HEK293 (cell line): Measurements from ENCODE around the gene ARTN.

Experiments
- BCL11B ChIP-seq: fragments of 450-650 bp; formaldehyde crosslinking; IDR thresholded peaks from 2 replicates; pipeline ENCODE4 v1.5.1; 2016; ENCODE audit warnings: low read depth, missing biosample characterization, missing genetic modification characterization
- GLIS1 ChIP-seq: fragments of 450-650 bp; formaldehyde crosslinking; IDR thresholded peaks from 2 replicates; pipeline ENCODE4 v1.5.1; 2016; ENCODE audit warnings: missing biosample characterization, missing genetic modification characterization
- KLF16 ChIP-seq: fragments of 450-650 bp; formaldehyde crosslinking; IDR thresholded peaks from 2 replicates; pipeline ENCODE4 v1.5.1; 2017; ENCODE audit warnings: missing biosample characterization, missing genetic modification characterization
- KLF9 ChIP-seq: fragments of 450-650 bp; formaldehyde crosslinking; IDR thresholded peaks from 2 replicates; pipeline ENCODE4 v1.5.1; 2016; ENCODE audit warnings: missing biosample characterization, missing genetic modification characterization, low read depth
- PBX3 ChIP-seq: sonication (generic); formaldehyde crosslinking; IDR thresholded peaks from 2 replicates; pipeline ENCODE4 v1.8.1; 2022; ENCODE audit warnings: mild to moderate bottlenecking, moderate library complexity, missing genetic modification reagents
- RBAK ChIP-seq: fragments of 450-650 bp; formaldehyde crosslinking; IDR thresholded peaks from 2 replicates; pipeline ENCODE4 v1.5.1; 2016; ENCODE audit warnings: missing biosample characterization, missing genetic modification characterization
- REST ChIP-seq: fragments of 450-650 bp; formaldehyde crosslinking; IDR thresholded peaks from 2 replicates; pipeline ENCODE4 v1.5.1; 2016; ENCODE audit warnings: missing biosample characterization, missing genetic modification characterization
- TRIM28 ChIP-seq: IDR thresholded peaks from 2 replicates; pipeline ENCODE4 v1.6.1; 2011; ENCODE audit warnings: low read length, control low read depth, borderline replicate concordance
- YY1 ChIP-seq: fragments of 450-650 bp; formaldehyde crosslinking; IDR thresholded peaks from 2 replicates; pipeline ENCODE4 v1.5.1; 2018; ENCODE audit warnings: missing biosample characterization, missing genetic modification characterization
- ZBTB21 ChIP-seq: fragments of 450-650 bp; formaldehyde crosslinking; IDR thresholded peaks from 2 replicates; pipeline ENCODE4 v1.5.1; 2017; ENCODE audit warnings: missing biosample characterization, missing genetic modification characterization
- ZNF148 ChIP-seq: fragments of 450-650 bp; formaldehyde crosslinking; IDR thresholded peaks from 2 replicates; pipeline ENCODE4 v1.5.0; 2017; ENCODE audit warnings: missing biosample characterization, missing genetic modification characterization, borderline replicate concordance
- ZNF26 ChIP-seq: fragments of 450-650 bp; formaldehyde crosslinking; IDR thresholded peaks from 2 replicates; pipeline ENCODE4 v1.5.1; 2016; ENCODE audit warnings: missing biosample characterization, missing genetic modification characterization
- ZNF280D ChIP-seq: fragments of 450-650 bp; formaldehyde crosslinking; IDR thresholded peaks from 2 replicates; pipeline ENCODE4 v1.5.1; 2016; ENCODE audit warnings: missing biosample characterization, missing genetic modification characterization
- ZNF302 ChIP-seq: fragments of 450-650 bp; formaldehyde crosslinking; IDR thresholded peaks from 2 replicates; pipeline ENCODE4 v1.5.1; 2016; ENCODE audit warnings: missing biosample characterization, missing genetic modification characterization, low read depth
- ZNF311 ChIP-seq: fragments of 450-650 bp; formaldehyde crosslinking; IDR thresholded peaks from 2 replicates; pipeline ENCODE4 v1.5.1; 2017; ENCODE audit warnings: missing biosample characterization, missing genetic modification characterization, borderline replicate concordance
- ZNF354C ChIP-seq: fragments of 450-650 bp; formaldehyde crosslinking; IDR thresholded peaks from 2 replicates; pipeline ENCODE4 v1.5.1; 2016; ENCODE audit warnings: missing biosample characterization, missing genetic modification characterization, low read depth, borderline replicate concordance
- ZNF362 ChIP-seq: fragments of 450-650 bp; formaldehyde crosslinking; IDR thresholded peaks from 2 replicates; pipeline ENCODE4 v1.5.1; 2016; ENCODE audit warnings: missing biosample characterization, missing genetic modification characterization
- ZNF488 ChIP-seq: fragments of 450-650 bp; formaldehyde crosslinking; IDR thresholded peaks from 2 replicates; pipeline ENCODE4 v1.5.1; 2016; ENCODE audit warnings: missing biosample characterization, missing genetic modification characterization
- ZNF530 ChIP-seq: fragments of 450-650 bp; formaldehyde crosslinking; IDR thresholded peaks from 2 replicates; pipeline ENCODE4 v1.5.1; 2016; ENCODE audit warnings: low read depth, missing biosample characterization, missing genetic modification characterization
- ZNF561 ChIP-seq: fragments of 450-650 bp; IDR thresholded peaks from 2 replicates; pipeline ENCODE4 v1.5.1; 2018; ENCODE audit warnings: missing biosample characterization, missing genetic modification characterization, borderline replicate concordance
- ZNF610 ChIP-seq: fragments of 450-650 bp; formaldehyde crosslinking; IDR thresholded peaks from 2 replicates; pipeline ENCODE4 v1.5.1; 2016; ENCODE audit warnings: missing biosample characterization, missing genetic modification characterization, borderline replicate concordance
- ZNF664 ChIP-seq: fragments of 450-650 bp; formaldehyde crosslinking; IDR thresholded peaks from 2 replicates; pipeline ENCODE4 v1.5.1; 2016; ENCODE audit warnings: missing biosample characterization, missing genetic modification characterization
- ZNF707 ChIP-seq: fragments of 450-650 bp; formaldehyde crosslinking; IDR thresholded peaks from 2 replicates; pipeline ENCODE4 v1.5.1; 2016; ENCODE audit warnings: missing biosample characterization, missing genetic modification characterization
- ZNF792 ChIP-seq: fragments of 450-650 bp; formaldehyde crosslinking; IDR thresholded peaks from 2 replicates; pipeline ENCODE4 v1.5.1; 2016; ENCODE audit warnings: missing biosample characterization, missing genetic modification characterization

ARTN gene

GRCh38 chr1:43974443-43975248 lies 41.0 kb downstream of the ARTN start, which contains the start of gene ATP6V0B (continued):
- TF ChIP-seq ZNF530 (tag by site-specific recombination) (no peak), ZNF664 (tag by site-specific recombination) (no peak), ZNF362 (tag by site-specific recombination) (no peak), RBAK (tag by site-specific recombination) (no peak), KLF9 (tag by site-specific recombination) (no peak; the same call in 1 of the 2 replicates), ZNF561 (tag by site-specific recombination) (peak; percentile 62), ZNF610 (tag by site-specific recombination) (no peak), KLF16 (tag by site-specific recombination) (no peak; the same call in 1 of the 2 replicates), REST (tag by site-specific recombination) (peak; percentile 27; the same call in 1 of the 2 replicates), ZNF311 (tag by site-specific recombination) (no peak), YY1 (tag by site-specific recombination) (peak; percentile 78), ZNF792 (tag by site-specific recombination) (no peak), ZNF488 (tag by site-specific recombination) (0 out of 2 replicates have a peak, but pooled peaks have one; percentile 32), GLIS1 (tag by site-specific recombination) (peak; percentile 71), PBX3 (CRISPR knock-in tag) (no peak; the same call in 1 of the 2 replicates), ZNF148 (tag by site-specific recombination) (no peak), ZNF354C (tag by site-specific recombination) (no peak), ZNF26 (tag by site-specific recombination) (no peak), ZNF302 (tag by site-specific recombination) (no peak), ZNF707 (tag by site-specific recombination) (no peak), BCL11B (tag by site-specific recombination) (no peak), ZNF280D (tag by site-specific recombination) (no peak), ZBTB21 (no peak), TRIM28 (peak; percentile 54; the same call in 1 of the 2 replicates)
